Gastrocnemius medialis (tissue), 4 donors: ENCODE data around the gene HS3ST4. TPM values are rescaled to one million over a fixed set of nuclear protein-coding genes. Genes with fewer than 3 reads are reported as not detected.

ENCODE experiments used
- ATAC-seq, 2 donors: fragments of 150-250 bp; one replicate each; pipeline ENCODE4 v1.9.1; 2016
- DNase-seq, 2 donors: peaks; one replicate each; pipeline ENCODE4 v3.0.0-alpha.2; 2019
- H3K27ac ChIP-seq, 4 donors: fragments of 200-600 bp; sonication (generic); 1 replicate in 1 of 4; 2 replicates in 3 of 4; pipeline ENCODE4 v1.5.1; 2016 to 2018; ENCODE audit warnings: mild to moderate bottlenecking in 2 of 4, moderate library complexity in 1 of 4
- H3K27me3 ChIP-seq, 3 donors: fragments of 200-600 bp; sonication (generic) in 2 of 3; 1 replicate in 1 of 3; 2 replicates in 2 of 3; pipeline versions ENCODE4 v1.5.1 to v1.6.0; 2016 to 2019; ENCODE audit warnings: mild to moderate bottlenecking in 1 of 3, moderate library complexity in 1 of 3
- H3K36me3 ChIP-seq, 2 donors: fragments of 200-600 bp; sonication (generic) in 1 of 2; one replicate each; pipeline ENCODE4 v1.5.1; 2017 to 2018
- H3K4me1 ChIP-seq, 2 donors: fragments of 200-600 bp; sonication (generic) in 1 of 2; one replicate each; pipeline ENCODE4 v1.5.1; 2016 to 2017; ENCODE audit warnings: mild to moderate bottlenecking in 2 of 2
- H3K4me3 ChIP-seq, 4 donors: fragments of 200-600 bp; sonication (generic) in 3 of 4; 1 replicate in 1 of 4; 2 replicates in 3 of 4; pipeline ENCODE4 v1.5.1; 2016 to 2019; ENCODE audit warnings: mild to moderate bottlenecking in 2 of 4
- H3K9me3 ChIP-seq, 3 donors: fragments of 200-600 bp; sonication (generic) in 2 of 3; 1 replicate in 1 of 3; 2 replicates in 2 of 3; pipeline ENCODE4 v1.5.1; 2016 to 2019
- CTCF ChIP-seq, 5 experiments: fragments of 450-650 bp in 3 of 5; fragments of 200-600 bp in 2 of 5; sonication (generic) in 2 of 5; IDR thresholded peaks in 4 of 5; conservative IDR thresholded peaks in 1 of 5; 1 replicate in 4 of 5; 2 replicates in 1 of 5; pipeline ENCODE4 v1.5.1; 2016 to 2019; ENCODE audit warnings: antibody characterized with exemption in 5 of 5, mild to moderate bottlenecking in 3 of 5, moderate library complexity in 3 of 5
- POLR2A ChIP-seq, 2 donors: fragments of 450-650 bp; IDR thresholded peaks; one replicate each; pipeline ENCODE4 v1.6.1; 2017; ENCODE audit warnings: antibody characterized with exemption in 2 of 2, mild to moderate bottlenecking in 2 of 2, moderate library complexity in 2 of 2
- in situ Hi-C, 4 donors: fragments of 200-750 bp; cut with MboI; loops; one replicate each; pipeline versions ENCODE4 v1.15.0 to v1.8.0; 2017; ENCODE audit warnings: low sequenced_read_pairs in 4 of 4
- intact Hi-C: fragments of 100-400 bp; cut with DNase I; formaldehyde crosslinking; loops from one replicate; pipeline ENCODE4 v1.15.1; 2023; ENCODE audit warnings: low total_unique reads
- total RNA-seq, 4 donors: library from RNA; depleted of rRNA; stranded (reverse); fragments of >200 nt; gene quantifications; one replicate each; pipeline versions ENCODE4 v1.1.0 to v1.2.3, GENCODE V29; 2016

The HS3ST4 gene
- total RNA-seq, 4 donors from 2014 or later, result not detected

DNA sequence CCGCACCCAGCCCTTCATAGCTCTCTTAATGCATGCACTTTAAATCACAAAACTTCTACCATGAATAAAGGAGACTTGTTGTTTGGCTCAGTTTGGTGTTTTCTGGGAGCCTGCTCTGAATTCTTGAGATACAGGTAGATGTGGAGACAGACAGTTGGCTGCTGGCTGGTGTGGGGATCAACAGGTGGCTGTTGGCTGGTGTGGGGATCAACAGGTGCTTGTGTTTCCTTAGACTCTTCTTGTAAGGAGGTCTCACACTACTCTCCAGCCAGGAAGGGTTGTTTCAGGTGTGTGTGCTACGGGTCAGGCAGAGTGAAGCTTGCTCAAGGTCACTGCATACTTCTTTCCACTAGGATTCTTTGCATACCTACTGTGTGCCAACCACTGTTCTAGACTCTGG lies 265.9 kb downstream of the HS3ST4 start:
- no peak for ATAC-seq
- no peaks in the 10 kb centered on the region for H3K36me3 ChIP-seq
- no peaks in the 10 kb centered on the region for H3K4me1 ChIP-seq
- in situ Hi-C loops, result loop anchor here in 2 of 4 donors (10.0 to 25.0 kb wide), 2 partner anchors 63 to 95 kb away; no protein-coding TSS in a partner anchor
- no peak overlapping the region for H3K27ac ChIP-seq
- DNase-seq, result no peak
- H3K9me3 ChIP-seq, result no peaks in the 10 kb centered on the region
- no peak for TF ChIP-seq POLR2A (IDR thresholded peaks at IDR 0.05)
- no peak for TF ChIP-seq CTCF (IDR thresholded peaks at IDR 0.05 in 4 of 5, conservative IDR thresholded peaks at IDR 0.05 in 1 of 5)
- H3K27me3 ChIP-seq, result no peaks in the 10 kb centered on the region
- H3K4me3 ChIP-seq, result no peak overlapping the region
- intact Hi-C loops, result no loop called here

- Histone ChIP-seq H3K4me1 (no peaks in the 10 kb centered on the region), H3K4me3 (no peak overlapping the region), H3K27me3 (no peaks in the 10 kb centered on the region), H3K27ac (no peak overlapping the region), H3K36me3 (no peaks in the 10 kb centered on the region), H3K9me3 (no peaks in the 10 kb centered on the region)
- in situ Hi-C loops (loop anchor here in 2 of 4 donors (10.0 to 25.0 kb wide), 2 partner anchors 64 to 97 kb away; no protein-coding TSS in a partner anchor), intact Hi-C loops (no loop called here)
- ATAC-seq (no peak), DNase-seq (no peak)
- TF ChIP-seq CTCF (IDR thresholded peaks at IDR 0.05 in 4 of 5, conservative IDR thresholded peaks at IDR 0.05 in 1 of 5) (no peak), POLR2A (IDR thresholded peaks at IDR 0.05) (no peak)
Observed at GRCh38 chr16:25959221-25959620, 267.5 kb downstream of the HS3ST4 start.

GRCh38 chr16:25966172-25967097 lies 274.7 kb downstream of the HS3ST4 start:
- H3K36me3 ChIP-seq, result no peaks in the 10 kb centered on the region
- no peaks in the 10 kb centered on the region for H3K27me3 ChIP-seq
- H3K4me1 ChIP-seq, result no peaks in the 10 kb centered on the region
- no peaks in the 10 kb centered on the region for H3K9me3 ChIP-seq
- in situ Hi-C loops, result loop anchor here in 1 of 4 donors (25.0 kb wide), 1 partner anchor 104 kb away; no protein-coding TSS in a partner anchor
- no peak overlapping the region for H3K27ac ChIP-seq
- TF ChIP-seq CTCF (IDR thresholded peaks at IDR 0.05 in 4 of 5, conservative IDR thresholded peaks at IDR 0.05 in 1 of 5) (no peak), POLR2A (IDR thresholded peaks at IDR 0.05) (no peak)
- H3K4me3 ChIP-seq, result no peak overlapping the region
- intact Hi-C loops, result no loop called here
- ATAC-seq (no peak), DNase-seq (no peak)

GRCh38 chr16:25977121-25977520 lies 285.4 kb downstream of the HS3ST4 start:
- H3K9me3 ChIP-seq, result no peaks in the 10 kb centered on the region
- no peak for TF ChIP-seq CTCF (IDR thresholded peaks at IDR 0.05 in 4 of 5, conservative IDR thresholded peaks at IDR 0.05 in 1 of 5)
- TF ChIP-seq POLR2A (IDR thresholded peaks at IDR 0.05), result no peak
- DNase-seq (no peak), ATAC-seq (no peak)
- no peak overlapping the region for H3K27ac ChIP-seq
- intact Hi-C loops, result loop anchor here (2.0 kb wide), 1 partner anchor 46 kb away; no protein-coding TSS in a partner anchor
- in situ Hi-C loops, result no loop called here
- H3K36me3 ChIP-seq, result no peaks in the 10 kb centered on the region
- H3K4me3 ChIP-seq, result no peak overlapping the region
- H3K4me1 ChIP-seq, result no peaks in the 10 kb centered on the region
- no peaks in the 10 kb centered on the region for H3K27me3 ChIP-seq
